ENCODE data around the gene GALNT18. TPM values are rescaled to one million over a fixed set of nuclear protein-coding genes. Genes with fewer than 3 reads are reported as not detected.
"Not testable (repeated sequence)": the region's sequence is repeated elsewhere in the genome, so short reads cannot be mapped to it uniquely, and the experiment has no call there.

Gene GALNT18
- total RNA-seq, 2 donors from 2014 or later, result 28.2 to 57.8 TPM

GRCh38 chr11:11370255-11370961 lies 251.4 kb downstream of the GALNT18 start:
- Histone ChIP-seq H3K27me3 (replicated peaks; ENCODE audit: insufficient read depth) (no peaks in the 10 kb centered on the region), H3K4me1 (ENCODE audit: control insufficient read depth in 1 of 2, low read depth in 2 of 2) (peaks cover 0 to 17% of the 10 kb centered on the region in 2 donors), H3K36me3 (no peaks in the 10 kb centered on the region), H3K4me3 (no peak overlapping the region), H3K9me3 (no peaks in the 10 kb centered on the region), H3K27ac (no peak overlapping the region)
- ATAC-seq (ENCODE audit: insufficient number of reproducible peaks, low FRiP score, low read depth), result no peak
- no peak for DNase-seq (ENCODE audit: low spot score)
- TF ChIP-seq CTCF (IDR thresholded peaks at IDR 0.05), result no peak

GRCh38 chr11:11366793-11367192 lies 255.0 kb downstream of the GALNT18 start:
- H3K9me3 ChIP-seq, result no peaks in the 10 kb centered on the region
- no peak for TF ChIP-seq CTCF (IDR thresholded peaks at IDR 0.05)

GRCh38 chr11:11363674-11364073 lies 258.1 kb downstream of the GALNT18 start:
- no peaks in the 10 kb centered on the region for H3K9me3 ChIP-seq
- H3K27ac ChIP-seq, result no peak overlapping the region
- H3K36me3 ChIP-seq, result no peaks in the 10 kb centered on the region
- no peaks in the 10 kb centered on the region for H3K4me1 ChIP-seq (ENCODE audit: control insufficient read depth in 1 of 2, low read depth in 2 of 2)
- H3K4me3 ChIP-seq, result no peak overlapping the region
- ATAC-seq (ENCODE audit: insufficient number of reproducible peaks, low FRiP score, low read depth) (no peak), DNase-seq (ENCODE audit: low spot score) (no peak)
- no peak for TF ChIP-seq CTCF (IDR thresholded peaks at IDR 0.05)
- H3K27me3 ChIP-seq (replicated peaks; ENCODE audit: insufficient read depth), result no peaks in the 10 kb centered on the region

More at GRCh38 chr11:11366793-11367192, 255.0 kb downstream of the GALNT18 start:
- Histone ChIP-seq H3K27ac (no peak overlapping the region), H3K36me3 (no peaks in the 10 kb centered on the region), H3K27me3 (replicated peaks; ENCODE audit: insufficient read depth) (no peaks in the 10 kb centered on the region), H3K4me3 (no peak overlapping the region), H3K4me1 (ENCODE audit: control insufficient read depth in 1 of 2, low read depth in 2 of 2) (peaks cover 0 to 17% of the 10 kb centered on the region in 2 donors)
- ATAC-seq (ENCODE audit: insufficient number of reproducible peaks, low FRiP score, low read depth), result no peak
- no peak for DNase-seq (ENCODE audit: low spot score)

GRCh38 chr11:11359611-11360010 lies 262.2 kb downstream of the GALNT18 start:
- no peak overlapping the region for H3K27ac ChIP-seq
- no peak overlapping the region for H3K4me3 ChIP-seq
- DNase-seq (ENCODE audit: low spot score), result no peak
- no peak for ATAC-seq (ENCODE audit: insufficient number of reproducible peaks, low FRiP score, low read depth)
- no peaks in the 10 kb centered on the region for H3K9me3 ChIP-seq
- no peak for TF ChIP-seq CTCF (IDR thresholded peaks at IDR 0.05)
- H3K27me3 ChIP-seq (replicated peaks; ENCODE audit: insufficient read depth), result no peaks in the 10 kb centered on the region
- H3K36me3 ChIP-seq, result no peaks in the 10 kb centered on the region
- no peaks in the 10 kb centered on the region for H3K4me1 ChIP-seq (ENCODE audit: control insufficient read depth in 1 of 2, low read depth in 2 of 2)

- ATAC-seq (ENCODE audit: insufficient number of reproducible peaks, low FRiP score, low read depth) (no peak), DNase-seq (ENCODE audit: low spot score) (no peak)
- H3K4me1 ChIP-seq (ENCODE audit: control insufficient read depth in 1 of 2, low read depth in 2 of 2), result no peaks in the 10 kb centered on the region
- no peak overlapping the region for H3K27ac ChIP-seq
- no peaks in the 10 kb centered on the region for H3K36me3 ChIP-seq
- H3K9me3 ChIP-seq, result no peaks in the 10 kb centered on the region
- H3K27me3 ChIP-seq (replicated peaks; ENCODE audit: insufficient read depth), result no peaks in the 10 kb centered on the region
- no peak for TF ChIP-seq CTCF (IDR thresholded peaks at IDR 0.05)
- no peak overlapping the region for H3K4me3 ChIP-seq
Observed at GRCh38 chr11:11356842-11357241, 265.0 kb downstream of the GALNT18 start.

- not testable (repeated sequence) for H3K4me3 ChIP-seq; H3K36me3 ChIP-seq; ATAC-seq (ENCODE audit: insufficient number of reproducible peaks, low FRiP score, low read depth); H3K27ac ChIP-seq; DNase-seq (ENCODE audit: low spot score); H3K27me3 ChIP-seq (replicated peaks; ENCODE audit: insufficient read depth); H3K9me3 ChIP-seq
- peaks cover 3 to 24% of the 10 kb centered on the region in 2 donors for H3K4me1 ChIP-seq (ENCODE audit: control insufficient read depth in 1 of 2, low read depth in 2 of 2)
Observed at GRCh38 chr11:11352878-11353277, 268.9 kb downstream of the GALNT18 start, which contains the start of gene CSNK2A3. CSNK2A3 (minus strand) TSS chr11:11353250; CDS start chr11:11353119, 131 bp downstream.

GRCh38 chr11:11351851-11352250 lies 270.0 kb downstream of the GALNT18 start:
- not testable (repeated sequence) for ATAC-seq (ENCODE audit: insufficient number of reproducible peaks, low FRiP score, low read depth); H3K36me3 ChIP-seq; DNase-seq (ENCODE audit: low spot score); H3K4me3 ChIP-seq; H3K27ac ChIP-seq; H3K9me3 ChIP-seq; H3K27me3 ChIP-seq (replicated peaks; ENCODE audit: insufficient read depth)
- H3K4me1 ChIP-seq (ENCODE audit: control insufficient read depth in 1 of 2, low read depth in 2 of 2), result peaks cover 3 to 24% of the 10 kb centered on the region in 2 donors
